SK-N-SH (cell line): ENCODE data around the gene TACSTD2. TPM values are rescaled to one million over a fixed set of nuclear protein-coding genes. Genes with fewer than 3 reads are reported as not detected.

Experiments used
- CTCF ChIA-PET: fragments of 300-600, 350-600 bp; formaldehyde crosslinking; extraction: SDS; loops from one replicate; lab custom pipeline; 2021; lab: Yijun Ruan, JAX
- POLR2A ChIA-PET: fragments of 350-600 bp; sonication (Branson Sonifier 250); formaldehyde crosslinking; extraction: SDS; loops from one replicate; lab custom pipeline; 2020; ENCODE audit warnings: antibody characterized with exemption, inconsistent platforms; lab: Yijun Ruan, JAX
- DNase-seq: peaks from one replicate; pipeline ENCODE4 v3.0.0; 2012
- H2AFZ ChIP-seq: fragments of 200-600 bp; sonication (generic); 2 replicates; pipeline ENCODE4 v1.8.1; 2016; ENCODE audit warnings: antibody characterized with exemption, mild to moderate bottlenecking, low read depth
- H3F3A ChIP-seq: fragments of 200-600 bp; sonication (generic); replicated peaks from 2 replicates; pipeline ENCODE3; 2016; ENCODE audit warnings: antibody characterized with exemption, mild to moderate bottlenecking; ENCODE audit not compliant: insufficient read depth
- H3K27ac ChIP-seq, 2 experiments: fragments of 200-500 bp in 1 of 2; fragments of 200-600 bp in 1 of 2; sonication (Bioruptor generic) in 1 of 2; sonication (generic), shearing (Covaris generic) in 1 of 2; 2 replicates each; pipeline versions ENCODE4 v1.5.1 to v1.6.1; 2014 to 2016; ENCODE audit warnings: low read depth in 2 of 2, inconsistent platforms in 1 of 2, low read length in 1 of 2, mild to moderate bottlenecking in 1 of 2, mixed read lengths in 1 of 2
- H3K27me3 ChIP-seq: fragments of 200-600 bp; sonication (generic), shearing (Covaris generic); 2 replicates; pipeline ENCODE4 v1.6.1; 2016; ENCODE audit warnings: mixed run types; ENCODE audit not compliant: insufficient read depth
- H3K36me3 ChIP-seq, 2 experiments: fragments of 200-500 bp in 1 of 2; fragments of 200-600 bp in 1 of 2; sonication (Bioruptor generic) in 1 of 2; sonication (generic) in 1 of 2; replicated peaks in 1 of 2; 2 replicates each; pipeline versions ENCODE3 to v1.5.1; 2014 to 2016; ENCODE audit warnings: low read length in 1 of 2, mild to moderate bottlenecking in 1 of 2; ENCODE audit not compliant: insufficient read depth in 2 of 2, control insufficient read depth in 1 of 2
- H3K4me1 ChIP-seq, 2 experiments: fragments of 200-500 bp in 1 of 2; fragments of 200-600 bp in 1 of 2; sonication (Bioruptor generic) in 1 of 2; sonication (generic), shearing (Covaris generic) in 1 of 2; 2 replicates each; pipeline versions ENCODE4 v1.5.1 to v1.6.1; 2014 to 2016; ENCODE audit warnings: low read depth in 1 of 2, low read length in 1 of 2, mixed run types in 1 of 2; ENCODE audit not compliant: insufficient read depth in 2 of 2, control insufficient read depth in 1 of 2
- H3K4me2 ChIP-seq: fragments of 200-600 bp; sonication (generic), shearing (Covaris generic); 2 replicates; pipeline ENCODE4 v1.6.1; 2017; ENCODE audit warnings: mixed run types
- H3K4me3 ChIP-seq, 2 experiments: fragments of 200-500 bp in 1 of 2; fragments of 200-600 bp in 1 of 2; sonication (Bioruptor generic) in 1 of 2; sonication (generic), shearing (Covaris generic) in 1 of 2; 2 replicates each; pipeline versions ENCODE4 v1.5.1 to v1.8.1; 2014 to 2016; ENCODE audit warnings: low read depth in 2 of 2, inconsistent platforms in 1 of 2, low read length in 1 of 2, mild to moderate bottlenecking in 1 of 2, mixed read lengths in 1 of 2, moderate library complexity in 1 of 2
- H3K79me2 ChIP-seq: fragments of 200-600 bp; sonication (generic); 2 replicates; pipeline ENCODE4 v1.8.1; 2017; ENCODE audit warnings: mild to moderate bottlenecking; ENCODE audit not compliant: insufficient read depth
- H3K9ac ChIP-seq: fragments of 200-600 bp; sonication (generic); 2 replicates; pipeline ENCODE4 v1.6.1; 2017; ENCODE audit warnings: mixed run types
- H3K9me2 ChIP-seq: fragments of 200-600 bp; sonication (generic); 2 replicates; pipeline ENCODE4 v1.6.1; 2017; ENCODE audit warnings: mixed run types
- H3K9me3 ChIP-seq: fragments of 200-600 bp; sonication (generic); 2 replicates; pipeline ENCODE4 v1.6.1; 2017; ENCODE audit warnings: mixed run types, mild to moderate bottlenecking, moderate library complexity
- H4K20me1 ChIP-seq: fragments of 200-600 bp; sonication (generic); 2 replicates; pipeline ENCODE4 v1.6.1; 2017; ENCODE audit warnings: mild to moderate bottlenecking, mixed run types; ENCODE audit not compliant: insufficient read depth
- CHD2 ChIP-seq: fragments of 150-350 bp; IDR thresholded peaks from 2 replicates; pipeline ENCODE4 v1.6.1; 2018; ENCODE audit warnings: low read length; ENCODE audit not compliant: partially characterized antibody
- ELF1 ChIP-seq: IDR thresholded peaks from 2 replicates; pipeline ENCODE4 v1.4.0; 2012
- EP300 ChIP-seq, 2 experiments: IDR thresholded peaks; 2 replicates each; pipeline versions ENCODE4 v1.4.0 to v1.6.1; 2012; ENCODE audit warnings: borderline replicate concordance in 1 of 2, low read depth in 1 of 2, low read length in 1 of 2
- EZH2phosphoT487 ChIP-seq: fragments of 200-600 bp; sonication (generic); IDR thresholded peaks from 2 replicates; pipeline ENCODE4 v1.6.1; 2017; ENCODE audit warnings: low read depth, mixed run types, mild to moderate bottlenecking, antibody characterized with exemption, moderate library complexity, borderline replicate concordance
- FOSL2 ChIP-seq: IDR thresholded peaks from 2 replicates; pipeline ENCODE4 v1.4.0; 2012; ENCODE audit warnings: low read depth, mild to moderate bottlenecking, moderate library complexity, borderline replicate concordance
- FOXJ3 ChIP-seq: sonication (generic); formaldehyde crosslinking; IDR thresholded peaks from 2 replicates; pipeline ENCODE4 v1.5.1; 2020; ENCODE audit warnings: mild to moderate bottlenecking, missing genetic modification reagents
- FOXM1 ChIP-seq: IDR thresholded peaks from 2 replicates; pipeline ENCODE4 v1.4.0; 2012; ENCODE audit warnings: low read depth, mild to moderate bottlenecking
- GABPA ChIP-seq: IDR thresholded peaks from 2 replicates; pipeline ENCODE4 v1.4.0; 2012; ENCODE audit warnings: low read depth, mild to moderate bottlenecking
- JUND ChIP-seq: IDR thresholded peaks from 2 replicates; pipeline ENCODE4 v1.4.0; 2012
- MXI1 ChIP-seq: IDR thresholded peaks from 2 replicates; pipeline ENCODE4 v1.6.1; 2012; ENCODE audit warnings: mild to moderate bottlenecking, low read depth, low read length, improper control_type of control experiment
- NFIC ChIP-seq: IDR thresholded peaks from 2 replicates; pipeline ENCODE4 v1.4.0; 2012; ENCODE audit warnings: borderline replicate concordance
- NRF1 ChIP-seq: IDR thresholded peaks from 2 replicates; pipeline ENCODE4 v1.6.1; 2012; ENCODE audit warnings: low read depth, mild to moderate bottlenecking, low read length
- RFX5 ChIP-seq: IDR thresholded peaks from 2 replicates; pipeline ENCODE4 v1.6.1; 2012; ENCODE audit warnings: mild to moderate bottlenecking, improper control_type of control experiment, low read length
- SIN3A ChIP-seq: IDR thresholded peaks from 2 replicates; pipeline ENCODE4 v1.6.1; 2012; ENCODE audit warnings: low read depth, mild to moderate bottlenecking, low read length, moderate library complexity, borderline replicate concordance
- SMC3 ChIP-seq: IDR thresholded peaks from 2 replicates; pipeline ENCODE4 v1.6.1; 2012; ENCODE audit warnings: low read depth, low read length, improper control_type of control experiment
- TCF12 ChIP-seq: IDR thresholded peaks from 2 replicates; pipeline ENCODE4 v1.4.0; 2012
- TEAD4 ChIP-seq: IDR thresholded peaks from 2 replicates; pipeline ENCODE4 v1.4.0; 2012; ENCODE audit warnings: mild to moderate bottlenecking, borderline replicate concordance; ENCODE audit not compliant: insufficient read depth
- YY1 ChIP-seq: IDR thresholded peaks from 2 replicates; pipeline ENCODE4 v1.4.0; 2012; ENCODE audit warnings: low read depth, mild to moderate bottlenecking
- WGBS: methylation state at CpG from one replicate; pipeline ENCODE4 v1.1.6; 2017; ENCODE audit warnings: low lambda C conversion rate; 5-methylcytosine and 5-hydroxymethylcytosine counted together
- polyA plus RNA-seq, 3 experiments: library from polyadenylated mRNA; depleted of rRNA; stranded (reverse); fragments of >200 nt; gene quantifications; 2 replicates each; pipeline ENCODE4 v1.2.3, GENCODE V29; 2012
- TF ChIP-seq, protein P1 (sequence below): IDR thresholded peaks from 2 replicates; pipeline ENCODE4; 2012
- TF ChIP-seq, protein P2 (sequence below): IDR thresholded peaks from 2 replicates; pipeline ENCODE4 v1.4.0; 2012; ENCODE audit warnings: low read depth, borderline replicate concordance
- TF ChIP-seq, protein P3 (sequence below): IDR thresholded peaks from 2 replicates; pipeline ENCODE4 v1.4.0; 2012; ENCODE audit warnings: low read depth, borderline replicate concordance

Gene TACSTD2
- polyA plus RNA-seq, 1 of the 3 experiments (the other 2 are of a cell fraction): 0.02 TPM

DNA sequence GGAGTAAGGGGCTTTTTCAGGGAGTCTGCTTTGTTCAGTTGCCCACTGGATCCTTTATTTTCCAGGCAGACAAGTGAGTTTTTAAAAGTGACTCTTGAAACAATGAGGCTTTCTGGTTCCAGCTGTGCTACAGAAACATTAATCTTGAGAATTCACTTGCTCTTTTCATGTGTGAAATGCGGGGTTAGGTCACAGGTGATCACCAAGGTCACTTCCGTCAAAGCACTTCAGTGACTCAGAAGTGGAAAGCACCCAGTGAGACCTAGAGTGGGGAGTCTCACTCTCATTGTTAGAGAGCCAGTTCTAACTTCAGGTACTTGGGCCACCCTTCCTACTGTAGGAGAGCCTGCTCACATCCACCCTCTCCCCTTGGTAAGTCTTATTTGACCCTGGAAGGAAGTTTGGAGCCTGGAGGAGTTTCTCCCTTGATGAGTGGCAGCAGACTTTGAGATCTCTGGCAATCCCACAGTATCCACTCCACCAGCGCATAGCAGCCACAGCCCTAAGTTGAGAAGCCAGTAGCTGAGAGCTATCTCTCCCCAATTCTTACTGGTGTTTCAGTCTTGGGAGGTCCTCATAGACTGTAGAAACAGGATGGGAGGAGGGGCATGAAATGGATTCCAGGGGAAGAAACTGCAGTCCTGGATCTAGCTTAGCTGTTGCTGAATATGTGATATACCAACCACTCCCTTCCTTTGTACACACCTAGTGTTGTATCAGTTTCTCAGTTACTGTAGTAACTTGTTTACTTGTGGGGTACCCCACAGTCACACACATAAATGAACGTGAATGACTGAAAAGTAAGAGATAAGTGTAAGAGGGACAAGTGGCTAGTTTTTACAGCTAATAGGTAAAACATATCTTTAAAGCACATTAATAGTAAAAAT, 3.1 kb downstream of the TACSTD2 start:
- DNase-seq: no peak
- Histone ChIP-seq H3K9me2 (no peaks in the 10 kb centered on the region), H2AFZ (no peak overlapping the region), H3K79me2 (no peaks in the 10 kb centered on the region), H3F3A (no peaks in the 10 kb centered on the region), H3K36me3 (no peaks in the 10 kb centered on the region), H3K4me3 (no peak overlapping the region), H3K27me3 (no peaks in the 10 kb centered on the region), H3K4me2 (no peak overlapping the region), H3K9ac (no peak overlapping the region), H3K27ac (no peak overlapping the region), H3K9me3 (no peaks in the 10 kb centered on the region), H4K20me1 (no peaks in the 10 kb centered on the region), H3K4me1 (no peaks in the 10 kb centered on the region; a peak in 1 of 4 replicates)
- 69% methylated on average over 4 of the region's 4 CpGs for WGBS
- ChIA-PET POLR2A (no interaction called here), CTCF (interaction anchor here (0.6 to 1.6 kb wide), 4 partner anchors 27 to 1156 kb away, joined by 3 to 4 read pairs (median 4); no protein-coding TSS in a partner anchor)
- TF ChIP-seq TCF12 (no peak), MXI1 (no peak), CHD2 (no peak), SIN3A (no peak), EP300 (IDR thresholded peaks at IDR 0.05; ENCODE audit: borderline replicate concordance in 1 of 2, low read depth in 1 of 2, low read length in 1 of 2) (no peak), JUND (no peak), NFIC (no peak), ELF1 (no peak), SMC3 (no peak), EZH2phosphoT487 (no peak), GABPA (no peak), FOXJ3 (CRISPR knock-in tag) (no peak)
- TF ChIP-seq, protein P1, sequence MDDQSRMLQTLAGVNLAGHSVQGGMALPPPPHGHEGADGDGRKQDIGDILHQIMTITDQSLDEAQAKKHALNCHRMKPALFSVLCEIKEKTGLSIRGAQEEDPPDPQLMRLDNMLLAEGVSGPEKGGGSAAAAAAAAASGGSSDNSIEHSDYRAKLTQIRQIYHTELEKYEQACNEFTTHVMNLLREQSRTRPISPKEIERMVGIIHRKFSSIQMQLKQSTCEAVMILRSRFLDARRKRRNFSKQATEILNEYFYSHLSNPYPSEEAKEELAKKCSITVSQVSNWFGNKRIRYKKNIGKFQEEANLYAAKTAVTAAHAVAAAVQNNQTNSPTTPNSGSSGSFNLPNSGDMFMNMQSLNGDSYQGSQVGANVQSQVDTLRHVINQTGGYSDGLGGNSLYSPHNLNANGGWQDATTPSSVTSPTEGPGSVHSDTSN: no peak

DNA sequence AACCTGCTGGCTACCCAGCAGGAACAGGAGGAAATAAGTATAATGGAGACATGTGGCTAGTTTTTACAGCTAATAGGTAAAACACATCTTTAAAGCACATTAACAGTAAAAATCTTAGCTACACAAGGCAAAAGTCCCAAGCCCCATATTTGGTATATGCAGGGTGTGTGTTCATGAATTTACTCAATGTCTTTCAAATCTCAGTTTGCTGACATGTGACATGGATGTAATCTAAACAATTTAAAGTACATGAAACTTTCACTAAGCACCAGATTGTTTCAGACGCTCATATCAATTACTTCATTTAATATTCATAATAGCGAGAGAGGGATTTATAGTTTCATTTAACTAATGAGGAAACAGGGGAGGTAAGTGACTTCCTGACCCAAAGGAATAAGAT, 3.9 kb downstream of the TACSTD2 start:
- Histone ChIP-seq H3K4me3 (no peak overlapping the region), H3K27ac (no peak overlapping the region), H3K9me3 (no peaks in the 10 kb centered on the region), H3K79me2 (no peaks in the 10 kb centered on the region), H3K36me3 (no peaks in the 10 kb centered on the region), H3F3A (no peaks in the 10 kb centered on the region), H3K9me2 (no peaks in the 10 kb centered on the region), H3K27me3 (no peaks in the 10 kb centered on the region), H4K20me1 (no peaks in the 10 kb centered on the region), H3K9ac (no peak overlapping the region), H3K4me2 (no peak overlapping the region), H2AFZ (no peak overlapping the region), H3K4me1 (no peaks in the 10 kb centered on the region; a peak in 1 of 4 replicates)
- WGBS: 91% methylated on average over 2 of the region's 2 CpGs
- TF ChIP-seq YY1 (no peak), RFX5 (no peak), FOXM1 (no peak), SIN3A (no peak), FOSL2 (no peak), NRF1 (no peak), EP300 (IDR thresholded peaks at IDR 0.05; ENCODE audit: borderline replicate concordance in 1 of 2, low read depth in 1 of 2, low read length in 1 of 2) (no peak), TEAD4 (no peak)
- TF ChIP-seq, protein P2, sequence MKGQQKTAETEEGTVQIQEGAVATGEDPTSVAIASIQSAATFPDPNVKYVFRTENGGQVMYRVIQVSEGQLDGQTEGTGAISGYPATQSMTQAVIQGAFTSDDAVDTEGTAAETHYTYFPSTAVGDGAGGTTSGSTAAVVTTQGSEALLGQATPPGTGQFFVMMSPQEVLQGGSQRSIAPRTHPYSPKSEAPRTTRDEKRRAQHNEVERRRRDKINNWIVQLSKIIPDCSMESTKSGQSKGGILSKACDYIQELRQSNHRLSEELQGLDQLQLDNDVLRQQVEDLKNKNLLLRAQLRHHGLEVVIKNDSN: no peak
- TF ChIP-seq, protein P1: no peak
- TF ChIP-seq, protein P3, sequence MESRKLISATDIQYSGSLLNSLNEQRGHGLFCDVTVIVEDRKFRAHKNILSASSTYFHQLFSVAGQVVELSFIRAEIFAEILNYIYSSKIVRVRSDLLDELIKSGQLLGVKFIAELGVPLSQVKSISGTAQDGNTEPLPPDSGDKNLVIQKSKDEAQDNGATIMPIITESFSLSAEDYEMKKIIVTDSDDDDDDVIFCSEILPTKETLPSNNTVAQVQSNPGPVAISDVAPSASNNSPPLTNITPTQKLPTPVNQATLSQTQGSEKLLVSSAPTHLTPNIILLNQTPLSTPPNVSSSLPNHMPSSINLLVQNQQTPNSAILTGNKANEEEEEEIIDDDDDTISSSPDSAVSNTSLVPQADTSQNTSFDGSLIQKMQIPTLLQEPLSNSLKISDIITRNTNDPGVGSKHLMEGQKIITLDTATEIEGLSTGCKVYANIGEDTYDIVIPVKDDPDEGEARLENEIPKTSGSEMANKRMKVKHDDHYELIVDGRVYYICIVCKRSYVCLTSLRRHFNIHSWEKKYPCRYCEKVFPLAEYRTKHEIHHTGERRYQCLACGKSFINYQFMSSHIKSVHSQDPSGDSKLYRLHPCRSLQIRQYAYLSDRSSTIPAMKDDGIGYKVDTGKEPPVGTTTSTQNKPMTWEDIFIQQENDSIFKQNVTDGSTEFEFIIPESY: no peak
- CTCF ChIA-PET: interaction anchor here (0.7 to 1.6 kb wide), 3 partner anchors 26 to 1023 kb away, joined by 3 to 4 read pairs (median 3); no protein-coding TSS in a partner anchor
- POLR2A ChIA-PET: no interaction called here
- DNase-seq: no peak
